HG03469 (cell line): ENCODE measurements around the gene CTNND2.
"Not testable (repeated sequence)": the region's sequence is repeated elsewhere in the genome, so short reads cannot be mapped to it uniquely, and the experiment has no call there.

Source experiments
- ATAC-seq: cut with Tn5 transposase; IDR thresholded peaks from one replicate; pipeline ENCODE4 v1.9.1; 2021; ENCODE audit warnings: mild to moderate bottlenecking, moderate library complexity, moderate number of reproducible peaks; ENCODE audit not compliant: unreplicated experiment

Gene CTNND2

DNA sequence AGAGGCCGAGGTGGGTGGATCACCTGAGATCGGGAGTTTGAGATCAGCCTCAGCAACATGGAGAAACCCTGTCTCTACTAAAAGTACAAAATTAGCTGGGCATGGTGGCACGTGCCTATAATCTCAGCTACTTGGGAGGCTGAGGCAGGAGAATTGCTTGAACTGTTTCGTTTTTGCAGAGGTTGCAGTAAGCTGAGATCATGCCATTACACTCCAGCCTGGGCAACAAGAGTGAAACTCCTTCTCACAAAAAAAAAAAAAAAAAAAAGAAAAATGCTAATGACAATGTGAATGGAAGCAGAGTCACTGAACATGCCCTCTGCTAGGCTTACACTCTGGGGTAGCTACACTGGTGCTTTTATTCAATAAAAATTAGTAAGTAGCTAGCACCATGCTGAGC is 899.7 kb downstream of the CTNND2 start:
- not testable (repeated sequence) for ATAC-seq

DNA sequence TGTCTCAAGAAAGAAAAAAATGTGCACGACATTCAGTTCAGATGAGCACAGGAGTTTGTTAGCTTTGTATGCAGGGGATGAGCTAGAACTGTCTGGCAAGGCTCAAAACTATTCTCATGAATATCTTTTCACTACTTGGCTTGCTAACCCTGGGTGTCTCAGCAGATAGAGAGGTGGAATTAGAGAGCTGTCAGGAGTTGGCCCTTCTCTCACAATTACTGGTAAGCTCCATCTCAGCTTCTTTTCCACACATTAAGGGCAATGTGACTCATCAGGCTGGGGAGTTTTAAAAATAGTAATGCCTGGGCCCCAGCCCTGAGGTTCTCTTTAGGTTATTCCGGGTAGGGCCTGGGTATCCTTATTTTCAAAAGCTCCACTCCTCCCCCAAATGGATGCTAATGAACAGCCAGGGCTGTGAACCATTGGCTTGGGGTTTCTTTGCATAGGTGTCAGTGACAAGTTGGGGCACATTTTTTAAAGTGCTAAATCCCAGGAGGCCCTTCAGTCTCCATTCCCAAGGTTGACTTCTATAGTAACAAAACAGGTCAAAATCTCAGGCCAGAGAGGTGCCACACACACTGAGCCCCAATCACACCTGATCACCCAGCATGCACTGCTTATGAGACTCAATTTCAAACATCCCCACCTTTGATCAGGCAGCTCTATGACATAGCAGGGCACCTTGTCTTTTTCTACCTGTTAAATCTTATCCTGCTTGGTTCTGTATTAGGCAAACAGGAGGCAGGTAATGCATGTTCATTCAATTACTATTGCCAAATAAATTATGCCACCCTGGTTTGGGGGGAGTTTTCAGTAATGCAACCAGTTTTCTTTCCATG is 903.5 kb downstream of the CTNND2 start:
- no peak for ATAC-seq

DNA sequence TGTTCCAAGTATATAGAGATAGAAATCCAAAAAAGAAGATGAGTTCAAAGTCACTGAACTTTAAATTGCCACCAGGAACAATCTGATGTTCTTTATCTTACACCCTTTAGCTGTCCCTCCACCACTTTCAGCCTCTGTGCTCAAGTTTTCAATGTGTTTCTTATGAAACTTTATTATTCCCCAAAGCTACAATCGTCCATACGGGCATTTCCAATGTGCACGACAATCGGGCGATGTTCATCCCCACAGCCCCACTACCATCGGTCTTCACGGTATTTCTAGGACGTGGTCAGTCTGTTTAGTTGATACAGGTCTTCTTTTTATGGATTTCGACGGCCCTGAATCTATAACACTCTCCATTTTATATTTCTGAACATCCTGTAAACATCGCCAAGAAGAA is 904.5 kb downstream of the CTNND2 start:
- no peak for ATAC-seq

DNA sequence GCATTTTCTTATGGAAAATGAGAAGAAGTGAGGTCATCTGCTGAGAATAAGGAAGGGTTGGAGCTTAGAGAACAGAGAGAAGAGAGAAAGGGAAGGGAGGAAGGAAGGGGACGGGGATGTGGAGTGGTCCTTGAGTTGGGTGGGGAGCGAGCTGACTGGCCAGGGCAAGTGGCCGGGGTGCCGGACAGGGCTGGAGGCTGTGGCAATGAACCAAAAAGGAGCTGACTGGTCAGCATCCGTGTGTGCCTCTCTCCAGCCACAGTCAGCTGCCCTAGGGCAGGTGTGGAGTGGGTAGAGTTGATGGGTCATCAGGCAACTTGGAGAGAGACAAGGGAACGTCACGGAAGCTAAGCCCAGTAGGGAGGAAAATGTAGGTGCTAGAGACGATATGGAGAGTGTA is 908.4 kb downstream of the CTNND2 start:
- no peak for ATAC-seq

DNA sequence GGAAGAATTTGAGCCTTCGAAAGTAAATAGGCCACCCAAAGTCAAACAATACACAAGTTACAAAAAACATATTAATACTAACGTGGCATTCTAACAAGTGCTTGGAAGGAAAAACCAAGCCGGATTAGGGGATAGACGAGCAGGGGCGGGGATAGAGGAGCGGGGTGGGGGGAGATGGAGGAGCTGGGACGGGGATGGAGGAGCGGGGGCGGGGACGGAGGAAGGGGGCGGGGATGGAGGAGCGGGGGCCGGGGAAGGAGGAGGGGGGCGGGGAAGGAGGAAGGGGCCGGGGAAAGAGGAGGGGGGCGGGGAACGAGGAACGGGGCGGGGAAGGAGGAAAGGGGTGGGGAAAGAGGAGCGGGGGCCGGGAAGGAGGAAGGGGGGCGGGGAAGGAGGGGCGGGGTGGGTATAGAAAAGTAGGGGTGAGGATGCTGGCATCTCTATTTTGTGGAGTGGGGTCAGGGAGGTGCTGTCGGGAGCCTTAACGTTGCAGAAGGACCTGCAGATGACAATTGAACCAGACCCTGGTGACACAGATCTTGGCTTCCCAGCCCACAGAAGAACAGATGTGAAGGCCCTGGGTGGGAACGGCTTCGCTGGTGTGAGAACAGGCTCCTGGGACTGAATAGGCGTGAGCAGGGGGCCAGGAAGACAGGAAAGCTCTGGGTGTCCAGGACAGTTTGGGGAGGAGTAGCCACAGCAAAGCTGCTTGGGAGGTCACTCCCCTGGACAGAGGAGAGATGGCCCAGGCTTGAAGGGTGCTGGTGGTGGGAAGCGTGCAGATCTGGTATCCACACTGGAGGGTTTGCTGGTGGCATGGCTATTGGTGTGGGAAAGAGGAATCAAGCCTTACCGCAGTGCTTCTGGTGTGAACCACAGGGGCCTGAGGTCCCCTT is 909.9 kb downstream of the CTNND2 start:
- ATAC-seq, result no peak

DNA sequence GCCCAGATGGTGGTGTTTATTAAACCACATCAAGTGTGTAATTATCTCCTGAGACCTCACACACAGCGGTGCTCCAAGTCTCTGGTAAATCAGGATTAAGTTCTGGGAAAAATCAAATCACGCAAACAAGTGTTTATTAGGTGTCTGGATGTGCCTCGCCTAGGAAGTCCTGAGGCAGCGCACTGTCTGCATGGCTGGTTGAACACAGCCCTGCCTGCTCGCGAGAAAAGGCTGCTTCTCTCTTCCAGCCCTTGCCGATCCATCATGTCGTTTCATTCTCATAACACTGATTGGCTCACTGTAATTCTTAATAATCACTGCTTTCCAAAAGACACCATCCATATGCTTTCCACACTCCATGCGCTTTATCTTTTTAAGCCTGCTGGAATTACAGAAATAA is 913.6 kb downstream of the CTNND2 start:
- ATAC-seq, result no peak

DNA sequence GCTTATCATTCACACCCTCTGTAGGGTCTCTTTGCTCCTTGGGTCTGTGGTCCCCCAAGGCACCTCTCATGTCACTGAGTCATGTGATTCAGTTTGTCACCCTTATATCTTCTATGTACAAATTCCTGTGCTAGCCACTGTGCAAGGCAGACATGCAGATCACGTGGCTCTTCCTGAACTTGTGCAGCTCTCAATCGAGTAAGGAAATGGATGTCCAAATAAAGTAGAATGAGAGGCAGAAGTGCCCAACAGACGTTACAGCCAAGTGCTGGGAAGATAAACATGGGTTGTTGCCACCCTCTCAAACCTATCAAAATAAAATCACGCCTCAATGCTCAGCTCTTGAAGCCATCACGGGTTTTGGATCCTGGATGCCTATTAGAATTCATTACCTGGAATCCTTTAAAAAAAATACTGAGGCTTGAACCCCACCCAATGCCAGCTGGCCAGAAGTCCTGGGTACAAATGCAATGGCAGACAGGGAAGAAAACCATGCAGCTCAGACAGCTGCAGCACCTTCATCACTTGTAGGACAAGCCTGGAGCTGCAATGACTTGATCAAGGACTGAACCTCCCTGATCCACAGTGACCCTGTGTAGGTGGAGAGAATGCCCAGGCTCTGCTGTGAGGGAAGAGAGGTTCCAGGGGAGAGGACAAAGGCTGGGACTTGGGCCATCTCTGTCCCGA is 914.5 kb downstream of the CTNND2 start:
- no peak for ATAC-seq

DNA sequence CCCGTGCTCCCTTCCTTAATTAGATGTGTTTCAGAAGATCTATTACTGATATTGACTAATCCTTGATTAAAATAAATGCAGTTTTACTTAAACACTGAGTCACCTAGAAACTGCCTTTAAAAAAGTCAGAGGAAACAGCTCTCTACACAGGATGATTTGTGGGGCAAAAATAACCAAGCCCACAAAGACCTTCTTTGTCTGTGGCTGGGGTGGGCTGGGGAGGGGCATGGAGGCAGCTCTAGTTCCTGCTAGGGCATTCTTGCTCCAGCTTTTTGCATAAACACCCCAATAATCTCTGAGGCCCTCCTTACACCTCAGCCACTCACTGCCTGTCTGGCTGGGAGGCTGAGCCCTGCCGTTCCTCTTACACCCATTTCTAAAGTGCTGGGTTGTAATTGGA is 915.6 kb downstream of the CTNND2 start:
- ATAC-seq, result no peak

DNA sequence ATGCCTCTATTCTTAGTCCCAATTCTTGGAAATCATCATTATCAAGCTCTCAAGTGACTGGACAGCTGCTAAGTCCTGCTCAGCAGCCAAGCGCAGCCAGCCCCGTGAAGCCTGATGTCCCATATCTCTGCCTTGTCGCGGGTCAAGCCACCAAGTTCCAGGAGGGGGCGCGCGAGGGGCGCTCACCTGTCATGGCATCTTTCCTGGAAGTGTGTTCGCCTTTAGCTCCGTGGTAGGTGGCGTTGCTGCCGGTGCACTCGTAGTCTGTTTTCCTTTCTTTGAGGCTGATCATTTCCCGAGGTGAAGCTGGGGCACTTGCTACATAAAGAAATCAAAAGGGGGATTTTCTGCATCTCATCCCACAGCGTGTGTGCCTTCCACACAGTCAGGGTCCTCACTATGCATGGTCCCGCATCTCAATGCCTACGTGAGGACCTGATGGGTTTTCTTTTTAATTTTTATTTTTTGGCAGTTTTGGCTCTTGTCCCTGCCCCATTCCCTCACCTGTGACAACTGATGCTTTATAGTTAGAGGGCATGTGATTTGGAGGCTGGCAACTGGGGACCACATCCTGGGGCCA is 916.2 kb downstream of the CTNND2 start:
- peak; percentile 71 for ATAC-seq

DNA sequence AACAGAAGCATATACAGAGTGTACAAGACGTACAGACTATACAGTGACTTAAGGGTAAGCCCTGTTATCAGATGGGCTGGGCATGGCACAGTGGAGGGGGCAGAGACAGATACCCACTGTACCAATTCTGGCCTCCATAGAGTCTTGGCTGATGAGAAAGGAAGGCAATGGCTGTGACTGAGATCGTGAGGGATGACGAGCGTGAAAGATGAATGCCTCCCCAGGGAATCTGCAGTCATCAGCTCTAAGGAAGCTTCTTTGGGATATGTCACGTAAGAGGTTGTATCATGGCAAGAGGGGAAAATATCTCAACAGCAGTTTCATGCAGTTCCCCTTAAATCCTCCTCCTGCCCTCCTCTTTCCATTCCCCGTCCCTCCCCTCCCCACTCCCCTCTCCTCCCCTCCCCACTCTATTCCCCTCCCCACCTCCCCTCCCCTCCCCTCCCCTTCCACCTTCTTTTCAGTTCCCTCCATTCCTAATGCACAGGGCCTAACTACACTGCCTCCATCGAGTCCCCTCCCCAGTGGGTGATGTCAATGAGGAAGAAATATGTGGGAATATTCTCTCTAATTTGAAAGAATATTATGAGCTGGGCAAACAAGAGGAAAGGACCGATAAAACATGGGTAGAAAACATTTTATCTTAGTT is 916.8 kb downstream of the CTNND2 start:
- no peak for ATAC-seq

DNA sequence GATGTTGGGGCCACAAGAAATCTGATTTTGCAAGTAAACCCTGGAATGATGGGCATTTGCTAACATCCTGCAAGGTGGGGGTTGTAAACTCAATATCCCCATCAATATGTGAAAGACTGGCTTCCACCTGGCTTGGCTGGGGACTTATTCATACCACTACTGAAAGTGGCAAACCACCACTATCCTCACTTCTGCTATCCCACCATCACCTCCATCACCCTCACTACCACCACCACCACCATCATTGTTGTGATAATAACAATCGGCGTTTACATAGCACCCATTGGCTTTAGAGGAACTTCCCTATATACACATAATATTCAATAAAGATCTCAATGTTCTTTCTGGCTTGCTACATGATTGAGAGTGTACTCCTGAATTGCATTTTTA is 918.5 kb downstream of the CTNND2 start:
- peak; percentile 58 for ATAC-seq

DNA sequence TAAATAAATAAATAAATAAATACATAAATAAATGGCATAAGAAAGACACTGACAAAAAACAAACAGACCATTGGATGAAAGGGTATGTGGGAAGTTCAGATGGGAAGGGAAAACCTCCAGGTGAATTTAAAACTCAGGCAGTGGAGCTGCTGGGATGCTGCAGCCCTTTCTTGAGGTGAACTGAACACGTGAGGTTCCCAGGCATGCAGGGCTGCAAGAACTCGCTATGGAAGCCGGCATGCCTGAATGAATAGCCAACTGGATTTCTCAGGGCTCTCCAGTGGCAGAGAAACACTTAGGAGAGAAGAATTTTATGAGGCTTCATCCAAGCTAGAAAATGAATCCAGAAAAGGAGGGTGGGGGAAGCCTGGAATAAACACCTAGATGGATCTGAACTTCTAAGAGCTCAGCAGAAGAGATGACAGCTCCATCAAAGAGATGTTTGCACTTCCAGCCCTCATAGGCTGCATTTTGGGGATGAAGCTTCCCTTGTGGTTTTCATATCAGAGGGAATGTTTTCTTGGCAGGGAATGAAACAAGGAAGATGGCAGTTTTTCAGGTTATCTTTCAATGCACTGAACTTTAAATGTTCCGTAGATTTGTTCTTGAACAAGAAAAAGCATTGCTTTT is 919.0 kb downstream of the CTNND2 start:
- no peak for ATAC-seq

DNA sequence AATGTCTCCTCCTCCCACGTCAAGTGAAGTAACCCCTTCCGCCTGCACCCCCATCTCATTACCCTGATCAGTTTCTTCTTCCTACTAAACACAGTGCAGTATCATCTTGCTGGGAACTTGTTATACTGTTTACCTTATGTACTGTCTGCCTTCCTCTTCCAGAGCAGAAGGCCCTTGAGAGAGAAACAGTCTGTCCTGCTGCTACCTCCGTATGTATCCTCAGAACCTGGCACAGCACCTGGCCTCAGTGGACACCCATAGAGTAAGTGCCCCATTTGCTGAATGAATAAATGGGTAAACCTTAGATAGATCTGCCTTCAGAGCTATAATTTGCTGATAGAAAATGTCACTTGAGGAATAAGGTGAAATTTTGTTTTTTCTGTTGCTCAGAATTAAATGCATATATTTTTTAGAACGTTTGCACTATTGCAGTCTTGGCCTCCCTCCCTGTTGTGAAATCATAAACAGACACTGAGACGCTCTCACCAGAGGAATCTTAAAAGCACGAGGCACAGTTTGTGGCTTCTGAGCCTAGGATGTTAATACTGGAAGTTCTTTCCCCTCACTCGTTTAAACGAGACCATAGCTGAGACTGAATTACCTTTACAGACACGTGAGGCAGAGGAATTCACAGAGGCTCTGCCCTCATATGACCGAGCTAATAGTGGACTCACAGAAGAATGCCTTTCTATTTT is 920.1 kb downstream of the CTNND2 start:
- ATAC-seq, result no peak

DNA sequence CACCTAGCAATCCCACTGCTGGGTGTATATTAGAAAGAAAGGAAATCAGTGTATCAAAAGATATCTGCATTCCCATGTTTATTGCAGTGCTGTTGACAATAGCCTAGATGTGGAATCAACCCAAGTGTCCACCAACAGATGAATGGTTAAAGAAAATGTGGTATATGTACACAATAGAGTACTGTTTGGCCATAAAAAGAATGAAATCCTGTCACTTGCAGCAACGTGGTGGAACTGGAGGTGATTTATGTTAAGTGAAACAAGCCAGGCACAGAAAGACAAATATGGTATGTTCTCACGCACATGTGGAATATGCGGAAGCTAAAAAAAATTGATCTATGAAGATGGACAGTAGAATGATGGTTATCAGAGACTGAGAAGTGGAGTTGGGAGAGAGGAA is 921.6 kb downstream of the CTNND2 start:
- ATAC-seq, result no peak

DNA sequence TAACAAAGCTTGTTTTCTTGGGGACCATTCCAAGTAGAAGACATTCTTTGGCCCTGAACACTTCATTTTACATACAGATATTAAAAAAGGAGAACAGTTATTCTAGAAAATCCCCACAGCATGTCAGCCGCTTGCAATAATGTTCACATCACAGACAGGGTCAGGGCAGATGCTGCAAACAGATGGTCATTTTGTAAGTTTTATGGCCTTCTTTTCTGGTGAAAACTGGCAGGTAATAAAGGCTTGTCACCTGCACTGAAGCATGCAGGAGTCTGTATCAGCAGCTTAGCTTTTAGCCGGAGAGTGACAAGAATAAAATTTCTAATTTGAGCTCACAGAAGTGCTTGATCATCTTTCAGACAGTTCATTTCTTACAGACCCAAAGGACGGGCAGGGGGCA is 922.3 kb downstream of the CTNND2 start:
- no peak for ATAC-seq

DNA sequence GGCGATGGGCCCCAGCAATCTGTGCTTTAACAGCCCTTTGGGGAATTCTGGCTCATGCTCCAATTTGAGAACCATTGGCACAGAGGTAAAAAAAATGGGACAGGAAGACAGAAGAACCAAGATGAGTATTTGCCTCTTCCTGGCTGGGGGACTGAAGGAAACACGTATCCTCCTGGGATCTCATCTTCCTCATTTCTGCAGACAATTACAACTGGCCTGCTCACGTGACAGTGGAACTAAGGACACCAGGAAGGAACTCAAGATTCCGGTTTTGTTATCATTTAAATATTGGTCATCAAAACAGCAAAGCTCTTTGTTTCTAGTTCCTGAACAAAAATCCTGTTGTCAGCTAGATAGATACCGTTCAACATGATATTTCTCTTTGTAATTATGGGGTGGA is 927.2 kb downstream of the CTNND2 start:
- ATAC-seq, result no peak

DNA sequence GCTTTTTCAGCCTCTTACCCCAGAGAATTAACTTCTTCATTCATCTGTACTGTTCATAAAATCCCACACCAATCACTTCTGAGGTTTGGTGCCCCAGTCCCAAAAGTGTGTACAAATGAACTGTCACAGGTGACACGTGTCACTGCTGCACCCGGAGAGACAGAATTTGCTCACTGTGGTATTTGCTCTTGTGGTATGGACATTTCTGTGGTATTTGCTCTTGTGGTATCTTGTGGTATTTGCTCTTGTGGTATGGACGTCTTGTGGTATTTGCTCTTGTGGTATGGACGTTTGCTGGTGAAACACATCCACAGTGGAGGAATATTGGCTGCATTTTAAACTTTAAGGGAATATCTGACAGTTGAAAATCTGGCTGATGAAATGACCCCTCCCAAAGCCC is 928.3 kb downstream of the CTNND2 start:
- no peak for ATAC-seq

DNA sequence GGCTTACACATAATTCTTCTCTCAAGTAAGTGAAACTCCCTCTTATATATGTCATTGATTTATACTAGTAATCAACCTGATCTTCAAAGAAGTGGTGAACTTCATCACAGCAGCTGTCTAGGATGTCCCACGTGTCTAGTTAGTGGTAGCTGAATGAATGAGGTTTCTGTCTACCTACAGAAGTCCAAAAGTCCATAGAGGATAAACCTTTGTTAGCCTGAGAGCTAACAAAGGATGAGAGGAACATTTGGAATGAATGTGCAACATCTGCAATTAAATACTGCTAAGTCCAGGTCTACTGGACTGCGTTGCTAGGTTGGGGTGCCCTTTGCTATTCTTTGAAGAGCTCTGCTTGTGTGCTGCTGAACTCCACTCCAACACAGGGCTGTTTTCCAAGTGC is 929.4 kb downstream of the CTNND2 start:
- no peak for ATAC-seq

DNA sequence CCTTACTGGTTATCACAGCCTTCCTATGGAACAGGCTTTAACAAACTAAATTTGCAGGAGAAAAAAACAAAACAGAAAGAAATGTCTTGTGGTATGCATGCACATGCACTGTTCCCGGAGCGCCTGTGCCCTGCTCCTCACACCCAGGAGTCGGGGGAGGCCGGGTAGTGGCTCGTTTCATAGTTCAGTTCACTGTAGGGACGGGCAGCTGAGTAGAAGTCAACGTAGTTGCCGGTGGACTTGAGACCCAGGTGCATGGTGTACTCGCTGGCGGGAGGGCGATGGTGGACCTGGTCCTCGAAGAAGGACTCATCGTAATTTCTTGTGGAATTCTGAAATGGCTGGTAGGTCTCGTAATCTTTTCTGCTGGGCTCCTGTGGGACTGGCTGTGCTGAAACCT is 930.9 kb downstream of the CTNND2 start:
- ATAC-seq, result no peak
